ENCODE results near the gene MKRN2OS. TPM values are rescaled to one million over a fixed set of nuclear protein-coding genes. Genes with fewer than 3 reads are reported as not detected.

Gene MKRN2OS
- polyA plus RNA-seq, 1 donor (not counting 4 experiments of a cell fraction or from before 2014, with no cell fraction given), result 4.0 TPM

DNA sequence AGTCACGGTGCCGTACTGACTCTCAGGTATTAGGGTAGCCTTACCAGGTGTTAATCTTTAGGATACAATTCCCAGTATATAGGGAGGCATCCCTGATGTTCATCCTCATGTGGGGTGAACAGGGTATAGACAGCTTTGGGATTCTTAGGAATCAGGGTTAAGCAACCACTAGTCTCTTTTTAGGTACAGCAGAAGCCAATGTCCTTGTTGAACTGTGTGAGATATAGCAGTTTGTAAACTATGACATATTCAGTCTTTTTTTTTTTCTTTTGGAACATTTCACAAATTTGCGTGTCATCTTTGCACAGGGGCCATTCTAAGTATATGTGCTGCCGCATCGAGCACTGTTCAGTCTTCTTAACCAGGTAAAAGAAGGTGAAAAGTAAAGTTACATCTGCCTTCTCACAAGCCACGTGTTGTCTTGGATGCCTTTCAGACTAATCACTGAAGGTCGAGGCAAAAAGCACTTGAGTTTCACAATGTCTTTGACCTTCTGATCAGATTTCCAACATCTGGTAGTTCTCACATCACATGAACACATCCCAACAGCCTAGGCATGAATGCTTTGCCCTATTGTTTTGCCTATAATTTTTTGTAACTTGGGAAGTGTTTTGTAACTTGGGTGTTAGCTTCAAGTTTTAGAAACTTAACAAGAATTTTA, 43.8 kb downstream of the MKRN2OS start:
- FAIRE-seq, result no peak
- H3K4me2 ChIP-seq (ENCODE audit: control insufficient read depth, extremely low read depth, insufficient read depth, low read depth, low read length), result no peak overlapping the region

DNA sequence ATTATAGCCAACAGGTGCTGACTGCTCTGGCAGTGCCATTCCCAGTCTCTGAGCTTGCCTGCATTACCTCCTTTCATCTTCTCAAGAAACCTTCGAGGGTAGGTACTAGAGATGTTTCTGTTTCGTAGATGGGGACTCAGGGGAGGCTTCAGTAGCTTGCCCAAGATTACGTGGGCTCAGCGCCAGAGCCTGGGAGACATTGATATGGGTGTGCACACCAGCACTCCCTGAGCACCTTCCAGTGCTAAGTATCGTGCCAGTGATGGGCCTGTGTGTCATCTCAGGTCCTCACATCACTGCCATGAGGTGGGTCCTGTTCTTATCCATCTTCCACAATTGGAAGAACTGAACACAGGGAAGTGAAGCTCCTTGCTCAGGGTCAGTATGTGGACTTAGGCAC, 45.8 kb downstream of the MKRN2OS start:
- Histone ChIP-seq H2AFZ (ENCODE audit: control insufficient read depth, low read length) (no peak overlapping the region), H3K4me2 (ENCODE audit: control insufficient read depth, extremely low read depth, insufficient read depth, low read depth, low read length) (no peak overlapping the region), H3K27ac (ENCODE audit: control insufficient read depth, insufficient read depth, low read length) (no peak overlapping the region), H3K9me3 (ENCODE audit: control insufficient read depth, low read depth, low read length) (no peaks in the 10 kb centered on the region), H3K4me1 (ENCODE audit: control insufficient read depth, extremely low read depth, insufficient read depth, low read length) (no peaks in the 10 kb centered on the region), H3K4me3 (ENCODE audit: control insufficient read depth in 2 of 3, extremely low read depth in 1 of 3, insufficient read depth in 2 of 3, low read depth in 1 of 3, low read length in 3 of 3) (no peak overlapping the region), H3K9me1 (ENCODE audit: control insufficient read depth, extremely low read depth, insufficient read depth, low read length) (no peaks in the 10 kb centered on the region), H3K9ac (ENCODE audit: control insufficient read depth, extremely low read depth, insufficient read depth, low read length) (no peak overlapping the region), H3K36me3 (ENCODE audit: control insufficient read depth in 2 of 2, extremely low read depth in 1 of 2, insufficient read depth in 2 of 2, low read length in 2 of 2) (peaks cover 22 to 30% of the 10 kb centered on the region in 2 experiments), H4K20me1 (ENCODE audit: control insufficient read depth, extremely low read depth, insufficient read depth, low read length) (no peaks in the 10 kb centered on the region), H3K27me3 (ENCODE audit: control insufficient read depth, extremely low read depth, insufficient read depth, low read length) (no peaks in the 10 kb centered on the region), H3K79me2 (ENCODE audit: control insufficient read depth, insufficient read depth, low read length) (no peaks in the 10 kb centered on the region)
- TF ChIP-seq EZH2 (IDR thresholded peaks at IDR 0.05; ENCODE audit: low read length), result no peak
- TF ChIP-seq, protein P1, sequence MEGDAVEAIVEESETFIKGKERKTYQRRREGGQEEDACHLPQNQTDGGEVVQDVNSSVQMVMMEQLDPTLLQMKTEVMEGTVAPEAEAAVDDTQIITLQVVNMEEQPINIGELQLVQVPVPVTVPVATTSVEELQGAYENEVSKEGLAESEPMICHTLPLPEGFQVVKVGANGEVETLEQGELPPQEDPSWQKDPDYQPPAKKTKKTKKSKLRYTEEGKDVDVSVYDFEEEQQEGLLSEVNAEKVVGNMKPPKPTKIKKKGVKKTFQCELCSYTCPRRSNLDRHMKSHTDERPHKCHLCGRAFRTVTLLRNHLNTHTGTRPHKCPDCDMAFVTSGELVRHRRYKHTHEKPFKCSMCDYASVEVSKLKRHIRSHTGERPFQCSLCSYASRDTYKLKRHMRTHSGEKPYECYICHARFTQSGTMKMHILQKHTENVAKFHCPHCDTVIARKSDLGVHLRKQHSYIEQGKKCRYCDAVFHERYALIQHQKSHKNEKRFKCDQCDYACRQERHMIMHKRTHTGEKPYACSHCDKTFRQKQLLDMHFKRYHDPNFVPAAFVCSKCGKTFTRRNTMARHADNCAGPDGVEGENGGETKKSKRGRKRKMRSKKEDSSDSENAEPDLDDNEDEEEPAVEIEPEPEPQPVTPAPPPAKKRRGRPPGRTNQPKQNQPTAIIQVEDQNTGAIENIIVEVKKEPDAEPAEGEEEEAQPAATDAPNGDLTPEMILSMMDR (optimal IDR thresholded peaks at IDR 0.05 in 1 of 3, IDR thresholded peaks at IDR 0.05 in 1 of 3, conservative IDR thresholded peaks at IDR 0.05 in 1 of 3; ENCODE audit: extremely low read depth in 1 of 3, insufficient read depth in 2 of 3, low read length in 3 of 3), result no peak
- dilution Hi-C loops (cut with MboI; ENCODE audit: extremely low pct_ligation_motif_present, low sequenced_read_pairs), result no loop called here
- FAIRE-seq (no peak), DNase-seq (ENCODE audit: low read depth, low spot score) (no peak)

More for the DNA sequence above, 43.8 kb downstream of the MKRN2OS start:
- H3K9me3 ChIP-seq (ENCODE audit: control insufficient read depth, low read depth, low read length), result no peaks in the 10 kb centered on the region
- H3K9me1 ChIP-seq (ENCODE audit: control insufficient read depth, extremely low read depth, insufficient read depth, low read length), result no peaks in the 10 kb centered on the region
- no peak overlapping the region for H3K4me3 ChIP-seq (ENCODE audit: control insufficient read depth in 2 of 3, extremely low read depth in 1 of 3, insufficient read depth in 2 of 3, low read depth in 1 of 3, low read length in 3 of 3)
- H3K79me2 ChIP-seq (ENCODE audit: control insufficient read depth, insufficient read depth, low read length), result no peaks in the 10 kb centered on the region
- no peak for DNase-seq (ENCODE audit: low read depth, low spot score)
- H3K27me3 ChIP-seq (ENCODE audit: control insufficient read depth, extremely low read depth, insufficient read depth, low read length), result no peaks in the 10 kb centered on the region
- TF ChIP-seq EZH2 (IDR thresholded peaks at IDR 0.05; ENCODE audit: low read length), result no peak
- TF ChIP-seq, protein P1 (optimal IDR thresholded peaks at IDR 0.05 in 1 of 3, IDR thresholded peaks at IDR 0.05 in 1 of 3, conservative IDR thresholded peaks at IDR 0.05 in 1 of 3; ENCODE audit: extremely low read depth in 1 of 3, insufficient read depth in 2 of 3, low read length in 3 of 3), result no peak
- no peak overlapping the region for H3K9ac ChIP-seq (ENCODE audit: control insufficient read depth, extremely low read depth, insufficient read depth, low read length)
- no peaks in the 10 kb centered on the region for H4K20me1 ChIP-seq (ENCODE audit: control insufficient read depth, extremely low read depth, insufficient read depth, low read length)
- no peaks in the 10 kb centered on the region for H3K4me1 ChIP-seq (ENCODE audit: control insufficient read depth, extremely low read depth, insufficient read depth, low read length)
- dilution Hi-C loops (cut with MboI; ENCODE audit: extremely low pct_ligation_motif_present, low sequenced_read_pairs), result no loop called here
- no peak overlapping the region for H2AFZ ChIP-seq (ENCODE audit: control insufficient read depth, low read length)
- peaks cover 20 to 30% of the 10 kb centered on the region in 2 experiments for H3K36me3 ChIP-seq (ENCODE audit: control insufficient read depth in 2 of 2, extremely low read depth in 1 of 2, insufficient read depth in 2 of 2, low read length in 2 of 2)
- no peak overlapping the region for H3K27ac ChIP-seq (ENCODE audit: control insufficient read depth, insufficient read depth, low read length)
